ENCODE data around the gene STK32C. TPM values are rescaled to one million over a fixed set of nuclear protein-coding genes. Genes with fewer than 3 reads are reported as not detected.

Gene STK32C
- total RNA-seq, result 4.6 and 5.7 TPM in 2 replicates

GRCh38 chr10:132307823-132308586 lies at the start of gene STK32C:
TSS of gene STK32C (minus strand) at chr10:132307950. CDS start at chr10:132307833, 117 bp downstream.

GRCh38 chr10:132331601-132332432 lies 24.1 kb upstream of the STK32C start, which contains the start of gene LRRC27:
TSS of gene LRRC27 (plus strand) at chr10:132332193. CDS start at chr10:132333525, 1,332 bp downstream.

GRCh38 chr10:132186488-132187429 lies 121.0 kb downstream of the STK32C start, which contains the start of gene DPYSL4:
TSS of gene DPYSL4 (plus strand) at chr10:132186948. CDS start at chr10:132187064, 116 bp downstream.

Other genes with a start within 250 kb of the STK32C start
- 0.08 TPM in 1 of 2 replicates, not detected in the other for gene JAKMIP3, start 242.0 kb downstream of the STK32C start, total RNA-seq
- gene DPYSL4, start 121.0 kb downstream of the STK32C start, total RNA-seq, result 12.3 and 14.6 TPM in 2 replicates
- gene LRRC27, start 24.2 kb upstream of the STK32C start, total RNA-seq, result 5.2 and 7.3 TPM in 2 replicates
- 6.0 and 7.4 TPM in 2 replicates for gene PWWP2B, start 89.2 kb upstream of the STK32C start, total RNA-seq
- 16.3 and 27.4 TPM in 2 replicates for gene INPP5A, start 229.8 kb upstream of the STK32C start, total RNA-seq

All from epithelial cell of alveolus of lung (primary cell).